Mesendoderm (in vitro differentiated cells): ENCODE measurements around the gene TXNDC12.

Source experiments
- DNase-seq: peaks from one replicate; pipeline ENCODE4 v3.0.0; 2013
- H2AK5ac ChIP-seq: 2 replicates; pipeline ENCODE4 v1.6.1; 2013; ENCODE audit warnings: low read length, inconsistent platforms
- H2BK120ac ChIP-seq: 2 replicates; pipeline ENCODE4 v1.6.1; 2013; ENCODE audit warnings: low read depth, mild to moderate bottlenecking, low read length, moderate library complexity, mixed read lengths
- H2BK15ac ChIP-seq: replicated peaks from 2 replicates; pipeline ENCODE4 v1.6.1; 2013; ENCODE audit warnings: low read depth, mild to moderate bottlenecking, moderate library complexity
- H2BK5ac ChIP-seq: 2 replicates; pipeline ENCODE4 v1.6.1; 2013; ENCODE audit warnings: low read length, inconsistent platforms
- H3K18ac ChIP-seq: 2 replicates; pipeline ENCODE4 v1.6.1; 2013; ENCODE audit warnings: mild to moderate bottlenecking, low read length, mixed read lengths
- H3K23ac ChIP-seq: one replicate; pipeline ENCODE4 v1.6.1; 2013; ENCODE audit warnings: low read length
- H3K27ac ChIP-seq: 2 replicates; pipeline ENCODE4 v1.5.1; 2013; ENCODE audit warnings: low read depth, mild to moderate bottlenecking, inconsistent platforms, low read length, moderate library complexity
- H3K27me3 ChIP-seq: 2 replicates; pipeline ENCODE4 v1.6.1; 2013; ENCODE audit warnings: low read length, control low read depth, mild to moderate bottlenecking, inconsistent platforms; ENCODE audit not compliant: insufficient read depth, poor library complexity
- H3K36me3 ChIP-seq: 2 replicates; pipeline ENCODE4 v1.6.1; 2013; ENCODE audit warnings: low read length, inconsistent platforms; ENCODE audit not compliant: control insufficient read depth, insufficient read depth
- H3K4ac ChIP-seq: one replicate; pipeline ENCODE4 v1.6.1; 2013; ENCODE audit warnings: low read depth, mild to moderate bottlenecking, low read length, moderate library complexity
- H3K4me1 ChIP-seq: 2 replicates; pipeline ENCODE4 v1.6.1; 2013; ENCODE audit warnings: low read depth, low read length, inconsistent platforms; ENCODE audit not compliant: control insufficient read depth
- H3K4me2 ChIP-seq: 2 replicates; pipeline ENCODE4 v1.6.1; 2013; ENCODE audit warnings: low read length
- H3K4me3 ChIP-seq: 2 replicates; pipeline ENCODE4 v1.5.1; 2013; ENCODE audit warnings: mild to moderate bottlenecking, low read length
- H3K56ac ChIP-seq: one replicate; pipeline ENCODE4 v1.6.1; 2013; ENCODE audit warnings: low read length
- H3K79me1 ChIP-seq: 2 replicates; pipeline ENCODE4 v1.6.1; 2013; ENCODE audit warnings: low read length, inconsistent platforms
- H3K79me2 ChIP-seq: 2 replicates; pipeline ENCODE4 v1.6.1; 2013; ENCODE audit warnings: mild to moderate bottlenecking, low read length; ENCODE audit not compliant: control insufficient read depth, insufficient read depth
- H3K9ac ChIP-seq: 2 replicates; pipeline ENCODE4 v1.6.1; 2013; ENCODE audit warnings: low read length, inconsistent platforms
- H4K5ac ChIP-seq: one replicate; pipeline ENCODE4 v1.6.1; 2013; ENCODE audit warnings: low read length
- H4K8ac ChIP-seq: one replicate; pipeline ENCODE4 v1.6.1; 2013; ENCODE audit warnings: low read depth, mild to moderate bottlenecking, control low read depth, low read length, moderate library complexity
- WGBS: extraction: QIAGEN DNeasy Blood & Tissue Kit; methylation state at CpG from one replicate; pipeline ENCODE4 v1.1.7; 2013; ENCODE audit warnings: low lambda C conversion rate, missing lambda C conversion rate; ENCODE audit not compliant: insufficient coverage; ENCODE audit errors: extremely low coverage; 5-methylcytosine and 5-hydroxymethylcytosine counted together

The TXNDC12 gene

DNA sequence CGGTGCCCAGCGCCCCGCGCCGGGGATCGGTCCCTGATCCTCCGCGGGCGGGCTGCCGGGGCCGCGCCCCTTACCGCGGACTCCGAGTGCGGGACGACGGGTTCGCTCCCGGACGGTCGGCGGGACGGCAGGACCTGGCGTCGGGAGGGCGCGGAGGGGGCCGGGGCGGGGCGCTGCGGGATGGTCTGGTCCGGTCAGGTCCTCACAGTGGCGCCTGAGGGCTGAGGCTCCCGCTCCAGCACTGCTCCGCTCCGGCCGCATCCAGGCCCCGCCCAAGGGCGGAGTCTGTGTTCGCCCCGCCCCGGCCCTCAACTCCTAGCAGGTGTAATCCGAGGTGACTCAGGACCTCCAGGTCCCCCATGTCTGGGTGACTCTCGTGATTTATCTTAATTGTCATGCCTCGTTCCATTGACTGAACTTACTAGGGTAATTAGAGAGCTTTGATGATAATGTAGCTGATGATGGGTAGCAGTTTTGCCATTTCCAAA is 64.5 kb downstream of the TXNDC12 start, which contains the start of gene RAB3B:
TSS of gene RAB3B (minus strand) at position 223 of the 488 bp plus-strand sequence. CDS start 13,583 bp downstream, outside the sequence.
- H3K18ac ChIP-seq = peak within 1 kb of the TSS; percentile 94
- peak within 1 kb of the TSS; percentile 91 for H3K56ac ChIP-seq
- peak within 1 kb of the TSS; percentile 49 for H3K27ac ChIP-seq
- peak within 1 kb of the TSS; percentile 78 for H3K4me2 ChIP-seq
- no peak within 1 kb of the TSS for H4K8ac ChIP-seq
- no peak within 1 kb of the TSS for H4K5ac ChIP-seq
- WGBS = no CpG with 5 or more reads among the region's 46 CpGs
- H3K79me1 ChIP-seq = peaks cover 10% of the 10 kb centered on the region
- H2BK120ac ChIP-seq = peak within 1 kb of the TSS; percentile 75
- no peak within 1 kb of the TSS for H3K23ac ChIP-seq
- DNase-seq = peak; percentile 93
- H3K36me3 ChIP-seq = peaks cover 1% of the 10 kb centered on the region
- peak within 1 kb of the TSS; percentile 87 for H2BK15ac ChIP-seq
- peak within 1 kb of the TSS; percentile 81 for H3K4me3 ChIP-seq
- H3K4me1 ChIP-seq = peaks cover 4% of the 10 kb centered on the region
- H3K27me3 ChIP-seq = no peaks in the 10 kb centered on the region
- H3K9ac ChIP-seq = peak within 1 kb of the TSS; percentile 88
- peak within 1 kb of the TSS; percentile 65 for H3K4ac ChIP-seq
- H3K79me2 ChIP-seq = peaks cover 10% of the 10 kb centered on the region
- no peak within 1 kb of the TSS for H2AK5ac ChIP-seq
- H2BK5ac ChIP-seq = peak within 1 kb of the TSS; percentile 70

DNA sequence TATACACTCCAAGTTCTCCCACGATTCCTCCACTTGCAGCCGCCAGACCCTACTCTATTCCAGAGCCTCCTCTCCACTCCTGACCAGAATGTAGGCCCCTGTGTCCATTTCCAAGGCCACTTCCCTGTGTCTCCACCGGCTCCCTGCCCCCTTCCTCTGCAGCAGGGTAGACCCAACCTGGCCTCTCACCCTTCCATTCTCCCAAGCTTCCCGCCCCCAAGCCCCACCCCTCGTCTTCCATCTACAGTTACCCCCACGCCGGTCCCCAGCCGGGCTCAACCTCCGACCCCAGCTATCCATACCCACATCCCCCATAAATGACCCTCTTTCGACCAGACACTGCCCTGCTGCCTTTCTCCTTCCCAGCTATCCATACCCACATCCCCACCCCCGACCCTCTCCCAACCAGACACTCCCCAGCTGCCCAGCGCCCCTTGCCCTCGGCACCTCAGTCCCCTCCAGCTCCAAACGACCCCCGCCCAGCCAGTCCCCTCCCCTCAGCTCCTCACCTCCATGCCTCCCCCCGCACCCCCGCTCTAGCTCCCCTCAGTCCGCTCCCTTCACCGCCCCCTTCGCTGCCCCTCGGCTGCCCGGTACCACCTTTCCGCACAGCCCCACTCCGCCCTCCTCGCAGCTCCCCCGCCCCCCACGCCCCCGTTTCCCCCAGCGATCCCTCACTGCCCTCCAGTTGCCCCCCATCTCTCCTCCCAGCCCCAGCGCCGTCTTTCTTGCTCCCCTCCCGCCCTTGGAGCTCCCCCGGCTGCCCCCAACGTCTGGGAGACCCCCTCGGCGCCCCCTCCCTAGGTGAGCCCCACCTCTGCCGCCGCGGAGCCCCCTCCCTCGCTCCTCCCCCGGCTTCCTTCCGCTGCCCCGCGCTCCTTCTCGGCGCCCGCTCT is 65.2 kb downstream of the TXNDC12 start:
- H3K27ac ChIP-seq = peak overlapping the region; percentile 49

DNA sequence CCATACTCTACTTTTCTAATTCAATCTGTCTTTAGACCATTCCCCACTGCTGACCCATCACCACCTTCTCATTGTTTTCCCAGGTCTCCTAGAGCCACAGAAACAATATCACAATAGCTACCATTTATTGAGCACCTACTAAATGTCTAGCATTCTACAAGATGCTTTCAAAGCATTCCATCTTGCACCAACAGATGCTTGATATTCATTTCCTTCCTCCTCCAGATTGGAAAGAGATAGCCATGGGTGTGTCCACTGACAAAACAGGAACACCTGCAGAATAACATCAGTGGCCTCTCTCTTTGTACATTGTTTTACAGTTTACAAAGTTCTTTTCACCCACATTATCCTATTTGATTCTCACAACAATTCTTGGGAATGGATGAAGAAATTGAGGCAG is 66.7 kb downstream of the TXNDC12 start:
- Histone ChIP-seq H4K8ac (no peak overlapping the region), H4K5ac (no peak overlapping the region), H3K4me2 (no peak overlapping the region), H3K36me3 (peaks cover 1% of the 10 kb centered on the region), H3K27me3 (no peaks in the 10 kb centered on the region), H3K27ac (no peak overlapping the region), H3K79me2 (peaks cover 10% of the 10 kb centered on the region), H2BK15ac (no peak overlapping the region), H2AK5ac (no peak overlapping the region), H2BK5ac (no peak overlapping the region), H3K4ac (no peak overlapping the region), H3K18ac (no peak overlapping the region), H3K4me3 (no peak overlapping the region), H3K23ac (no peak overlapping the region), H3K79me1 (peaks cover 10% of the 10 kb centered on the region), H3K9ac (no peak overlapping the region), H2BK120ac (no peak overlapping the region), H3K4me1 (peaks cover 4% of the 10 kb centered on the region), H3K56ac (no peak overlapping the region)
- no peak for DNase-seq

More for the DNA sequence above, 65.2 kb downstream of the TXNDC12 start:
- peak overlapping the region; percentile 70 for H2BK5ac ChIP-seq
- peak overlapping the region; percentile 88 for H3K9ac ChIP-seq
- H4K5ac ChIP-seq = no peak overlapping the region
- H2BK15ac ChIP-seq = peak overlapping the region; percentile 87
- WGBS = no CpG with 5 or more reads among the region's 47 CpGs
- H3K79me2 ChIP-seq = peaks cover 10% of the 10 kb centered on the region
- DNase-seq = peak; percentile 25
- no peaks in the 10 kb centered on the region for H3K27me3 ChIP-seq
- H3K36me3 ChIP-seq = peaks cover 1% of the 10 kb centered on the region
- H4K8ac ChIP-seq = no peak overlapping the region
- H3K4me2 ChIP-seq = peak overlapping the region; percentile 78
- no peak overlapping the region for H2AK5ac ChIP-seq
- H3K4me1 ChIP-seq = peaks cover 4% of the 10 kb centered on the region
- H3K23ac ChIP-seq = no peak overlapping the region
- peak overlapping the region; percentile 75 for H2BK120ac ChIP-seq
- peaks cover 10% of the 10 kb centered on the region for H3K79me1 ChIP-seq
- H3K4me3 ChIP-seq = peak overlapping the region; percentile 81
- H3K18ac ChIP-seq = peak overlapping the region; percentile 94
- H3K56ac ChIP-seq = peak overlapping the region; percentile 91
- peak overlapping the region; percentile 65 for H3K4ac ChIP-seq

DNA sequence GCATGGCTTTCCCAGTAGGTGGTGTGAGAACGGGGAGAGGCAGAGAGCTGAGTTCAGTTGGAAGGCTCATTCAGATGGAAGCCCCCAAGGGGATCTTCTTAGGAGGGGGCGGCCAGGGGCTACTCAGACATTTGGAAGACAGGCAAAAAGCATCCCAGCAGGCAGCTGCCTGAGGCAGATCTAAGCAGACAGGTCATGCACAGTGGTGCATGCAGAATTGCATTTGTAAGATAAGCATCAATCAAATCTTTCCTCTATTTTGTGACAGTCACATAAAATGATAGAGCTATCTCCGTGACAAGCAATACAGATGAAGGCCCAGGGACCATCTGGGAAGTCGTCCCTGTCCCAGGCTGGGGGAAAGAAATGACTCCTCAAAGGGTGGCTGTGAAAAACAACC is 68.3 kb downstream of the TXNDC12 start:
- DNase-seq = no peak
- Histone ChIP-seq H3K79me1 (peaks cover 10% of the 10 kb centered on the region), H3K36me3 (peaks cover 1% of the 10 kb centered on the region), H3K27ac (no peak overlapping the region), H3K4ac (no peak overlapping the region), H3K27me3 (no peaks in the 10 kb centered on the region), H2AK5ac (no peak overlapping the region), H2BK5ac (no peak overlapping the region), H4K5ac (no peak overlapping the region), H4K8ac (no peak overlapping the region), H3K23ac (no peak overlapping the region), H3K4me3 (no peak overlapping the region), H3K9ac (no peak overlapping the region), H3K56ac (no peak overlapping the region), H3K18ac (no peak overlapping the region), H3K4me1 (peaks cover 4% of the 10 kb centered on the region), H3K79me2 (peaks cover 10% of the 10 kb centered on the region), H2BK15ac (no peak overlapping the region), H3K4me2 (no peak overlapping the region), H2BK120ac (no peak overlapping the region)
- no CpG with 5 or more reads among the region's 4 CpGs for WGBS

DNA sequence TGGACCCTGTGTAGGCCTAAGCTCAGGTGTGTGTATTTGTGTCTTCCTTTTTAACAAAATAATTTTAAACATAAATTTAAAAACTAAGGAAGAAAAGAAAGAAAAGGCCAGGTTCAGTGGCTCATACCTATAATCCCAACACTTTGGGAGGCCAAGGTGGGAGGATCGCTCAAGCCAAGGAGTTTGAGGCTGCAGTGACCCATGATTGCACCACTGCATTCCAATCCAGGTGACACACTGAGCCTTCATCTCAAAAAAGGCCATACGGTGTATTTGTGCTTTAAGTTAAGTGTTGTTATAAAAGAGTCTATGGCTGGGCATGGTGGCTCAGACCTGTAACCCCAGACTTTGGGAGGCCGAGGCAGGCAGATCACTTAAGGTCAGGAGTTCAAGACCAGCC is 72.8 kb downstream of the TXNDC12 start:
- no peak for DNase-seq
- H3K79me1 ChIP-seq = peaks cover 6% of the 10 kb centered on the region
- H4K5ac ChIP-seq = no peak overlapping the region
- H3K4me3 ChIP-seq = no peak overlapping the region
- H3K4me2 ChIP-seq = no peak overlapping the region
- no peak overlapping the region for H2BK5ac ChIP-seq
- no peak overlapping the region for H3K4ac ChIP-seq
- no peak overlapping the region for H4K8ac ChIP-seq
- peaks cover 2% of the 10 kb centered on the region for H3K4me1 ChIP-seq
- no peak overlapping the region for H2BK120ac ChIP-seq
- H3K18ac ChIP-seq = no peak overlapping the region
- no peak overlapping the region for H3K27ac ChIP-seq
- no CpG with 5 or more reads among the region's 3 CpGs for WGBS
- H3K23ac ChIP-seq = no peak overlapping the region
- no peak overlapping the region for H2BK15ac ChIP-seq
- H3K27me3 ChIP-seq = no peaks in the 10 kb centered on the region
- peaks cover 5% of the 10 kb centered on the region for H3K36me3 ChIP-seq
- H3K79me2 ChIP-seq = no peaks in the 10 kb centered on the region
- no peak overlapping the region for H3K9ac ChIP-seq
- no peak overlapping the region for H3K56ac ChIP-seq
- H2AK5ac ChIP-seq = no peak overlapping the region
